ENCODE measurements around the gene AQP3.
A peak's percentile ranks its signal among the peaks of the same experiment; 100 is the strongest.
"Not testable (repeated sequence)": the region's sequence is repeated elsewhere in the genome, so short reads cannot be mapped to it uniquely, and the experiment has no call there.

The AQP3 gene

DNA sequence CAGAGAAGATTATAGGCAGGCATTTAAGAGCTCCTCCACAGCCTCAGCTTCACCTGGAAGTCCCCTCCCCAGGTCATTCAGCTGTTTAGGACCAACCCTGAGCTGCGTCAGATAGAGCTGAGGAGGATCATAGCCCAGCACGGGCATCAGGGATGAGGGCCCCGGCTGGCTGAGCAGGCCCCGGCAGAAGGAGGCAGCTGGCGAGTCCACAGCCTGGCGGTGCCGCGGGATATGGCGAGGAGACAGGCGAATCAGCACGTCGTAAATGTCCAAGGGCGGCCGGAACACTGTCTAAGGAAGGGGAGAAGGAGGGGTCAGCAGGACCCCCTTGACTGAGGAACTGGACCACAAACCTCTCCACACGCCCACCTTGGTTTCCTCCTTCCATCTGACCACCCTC is 15.8 kb upstream of the AQP3 start:
- H3K27ac ChIP-seq: no peak overlapping the region
- no peak for TF ChIP-seq CTCF (IDR thresholded peaks at IDR 0.05)
- no peak for TF ChIP-seq ZFX (IDR thresholded peaks at IDR 0.05; ENCODE audit: borderline replicate concordance)

- H3K27ac ChIP-seq: no peak overlapping the region
- TF ChIP-seq CTCF (IDR thresholded peaks at IDR 0.05) (no peak), ZFX (IDR thresholded peaks at IDR 0.05; ENCODE audit: borderline replicate concordance) (no peak)
Measured at GRCh38 chr9:33461492-33461891, 14.1 kb upstream of the AQP3 start.

- TF ChIP-seq CTCF (IDR thresholded peaks at IDR 0.05): no peak
- no peak for TF ChIP-seq ZFX (IDR thresholded peaks at IDR 0.05; ENCODE audit: borderline replicate concordance)
- no peak overlapping the region for H3K27ac ChIP-seq
Measured at GRCh38 chr9:33460854-33461253, 13.5 kb upstream of the AQP3 start.

- H3K27ac ChIP-seq: peak overlapping the region; percentile 28; the same call in 1 of the 2 replicates
- TF ChIP-seq CTCF (IDR thresholded peaks at IDR 0.05) (no peak), ZFX (IDR thresholded peaks at IDR 0.05; ENCODE audit: borderline replicate concordance) (no peak)
Measured at GRCh38 chr9:33459115-33459514, 11.7 kb upstream of the AQP3 start.

DNA sequence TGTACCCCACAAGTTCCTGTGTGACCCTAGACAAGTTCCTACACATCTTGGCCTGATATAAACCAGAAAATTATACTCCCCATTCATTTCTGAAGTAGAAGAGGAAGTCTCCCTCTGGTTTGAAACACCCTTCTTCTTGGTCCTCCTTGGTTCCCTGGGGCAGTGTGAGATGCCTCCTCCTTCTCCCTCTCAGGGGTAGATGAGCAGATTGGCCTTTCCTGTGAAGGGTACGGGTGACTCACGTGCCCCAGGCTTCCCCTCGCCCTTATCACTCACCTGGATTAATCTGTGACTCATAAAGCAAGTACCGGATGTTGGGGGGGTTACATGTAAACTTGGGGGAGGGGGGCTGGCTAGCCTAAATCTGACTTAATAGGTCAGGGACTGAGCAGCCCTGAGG is 11.1 kb upstream of the AQP3 start:
- H3K27ac ChIP-seq: peak overlapping the region; percentile 22; the same call in 1 of the 2 replicates
- TF ChIP-seq ZFX (IDR thresholded peaks at IDR 0.05; ENCODE audit: borderline replicate concordance) (no peak), CTCF (IDR thresholded peaks at IDR 0.05) (no peak)

- no peak for TF ChIP-seq CTCF (IDR thresholded peaks at IDR 0.05)
- TF ChIP-seq ZFX (IDR thresholded peaks at IDR 0.05; ENCODE audit: borderline replicate concordance): no peak
- H3K27ac ChIP-seq: no peak overlapping the region
Measured at GRCh38 chr9:33455945-33456344, 8.6 kb upstream of the AQP3 start.

GRCh38 chr9:33455456-33455855 is 8.1 kb upstream of the AQP3 start:
- H3K27ac ChIP-seq: not testable (repeated sequence)

GRCh38 chr9:33454661-33455026 is 7.3 kb upstream of the AQP3 start:
- not testable (repeated sequence) for H3K27ac ChIP-seq

Data from 22Rv1 (cell line).